HCT116 (cell line): ENCODE data around the gene RBL1. TPM values are rescaled to one million over a fixed set of nuclear protein-coding genes. Genes with fewer than 3 reads are reported as not detected.
"Not testable (repeated sequence)": the region's sequence is repeated elsewhere in the genome, so short reads cannot be mapped to it uniquely, and the experiment has no call there.

Experiments used
- ATAC-seq: fragments of 200-7000 bp; cut with Tn5 transposase; 2 replicates; pipeline ENCODE4 v1.9.1; 2020; ENCODE audit warnings: mild to moderate bottlenecking, moderate library complexity
- BruUV-seq: library from RNA; stranded (reverse); fragments of 400-500 nt; replicated peaks from 2 replicates; lab custom pipeline; 2021; lab: Mats Ljungman, UMichigan
- CTCF ChIA-PET: fragments of 300-600 bp; sonication (Branson Sonifier 250); formaldehyde crosslinking; loops from one replicate; lab custom pipeline; 2021; ENCODE audit warnings: antibody characterized with exemption; lab: Charles Lee
- POLR2A ChIA-PET: fragments of 300-600, 350-600 bp; sonication (Branson Sonifier 250); formaldehyde crosslinking; loops from one replicate; lab custom pipeline; 2021; ENCODE audit warnings: antibody characterized with exemption; lab: Charles Lee
- RAD21 ChIA-PET, 2 experiments: fragments of 300-600 bp; sonication (Branson Sonifier 250); formaldehyde crosslinking; loops; one replicate each; lab custom pipeline; 2023; ENCODE audit warnings: low total read pairs in 2 of 2; ENCODE audit not compliant: uncharacterized antibody in 2 of 2, unreplicated experiment in 2 of 2, low non-redundant PET in 1 of 2; lab: Charles Lee
- DNase-seq: peaks from one replicate; pipeline ENCODE4 v3.0.0-alpha.2; 2010; ENCODE audit warnings: low read depth, low spot score
- H2AFZ ChIP-seq: fragments of 200-600 bp; shearing (Covaris generic), sonication (generic); 2 replicates; pipeline ENCODE4 v1.6.1; 2017; ENCODE audit warnings: low read depth, mixed run types, mixed read lengths, antibody characterized with exemption, low read length; ENCODE audit not compliant: poor library complexity, severe bottlenecking
- H3K27ac ChIP-seq: 2 replicates; pipeline ENCODE4 v1.5.1; 2012; ENCODE audit warnings: low read depth, low read length
- H3K27me3 ChIP-seq: fragments of 200-600 bp; sonication (generic); 2 replicates; pipeline ENCODE4 v1.6.1; 2016; ENCODE audit warnings: mixed run types, low read length, mixed read lengths; ENCODE audit not compliant: insufficient read depth
- H3K36me3 ChIP-seq, 2 experiments: fragments of 200-500 bp in 1 of 2; fragments of 200-600 bp in 1 of 2; sonication (Bioruptor generic) in 1 of 2; sonication (generic) in 1 of 2; 2 replicates each; pipeline versions ENCODE4 v1.5.1 to v1.6.1; 2014 to 2016; ENCODE audit warnings: low read length in 2 of 2, inconsistent platforms in 1 of 2, mixed read lengths in 1 of 2, mixed run types in 1 of 2; ENCODE audit not compliant: insufficient read depth in 2 of 2, control insufficient read depth in 1 of 2
- H3K4me1 ChIP-seq, 2 experiments: fragments of 200-600 bp in 1 of 2; sonication (generic) in 1 of 2; 2 replicates each; pipeline versions ENCODE4 v1.5.1 to v1.6.1; 2012 to 2017; ENCODE audit warnings: low read length in 2 of 2, inconsistent platforms in 1 of 2, mild to moderate bottlenecking in 1 of 2, mixed read lengths in 1 of 2, mixed run types in 1 of 2, moderate library complexity in 1 of 2; ENCODE audit not compliant: insufficient read depth in 2 of 2, control insufficient read depth in 1 of 2
- H3K4me2 ChIP-seq: fragments of 200-600 bp; sonication (generic); 2 replicates; pipeline ENCODE4 v1.6.1; 2017; ENCODE audit warnings: mixed run types, low read length, mixed read lengths
- H3K4me3 ChIP-seq, 2 experiments: fragments of 200-600 bp in 1 of 2; sonication (generic) in 1 of 2; replicated peaks in 1 of 2; 2 replicates each; pipeline ENCODE4 v1.5.1; 2011 to 2016; ENCODE audit warnings: low read length in 2 of 2, control low read depth in 1 of 2, low read depth in 1 of 2, mild to moderate bottlenecking in 1 of 2, mixed read lengths in 1 of 2, mixed run types in 1 of 2
- H3K79me2 ChIP-seq: fragments of 200-600 bp; sonication (generic); 2 replicates; pipeline ENCODE4 v1.6.1; 2017; ENCODE audit warnings: mild to moderate bottlenecking, mixed run types, low read length, moderate library complexity, mixed read lengths; ENCODE audit not compliant: insufficient read depth
- H3K9ac ChIP-seq: fragments of 200-600 bp; sonication (generic); 2 replicates; pipeline ENCODE4 v1.6.1; 2016; ENCODE audit warnings: low read length, mixed read lengths
- H3K9me2 ChIP-seq: fragments of 200-600 bp; sonication (generic), shearing (Covaris generic); 2 replicates; pipeline ENCODE4 v1.6.1; 2017; ENCODE audit warnings: mixed run types, mild to moderate bottlenecking, moderate library complexity; ENCODE audit not compliant: insufficient read depth
- H3K9me3 ChIP-seq, 2 experiments: fragments of 200-500 bp in 1 of 2; fragments of 200-600 bp in 1 of 2; sonication (Bioruptor generic) in 1 of 2; sonication (generic) in 1 of 2; 2 replicates each; pipeline ENCODE4 v1.6.1; 2014 to 2017; ENCODE audit warnings: low read length in 2 of 2, mixed read lengths in 2 of 2, inconsistent platforms in 1 of 2, low read depth in 1 of 2, mild to moderate bottlenecking in 1 of 2, mixed run types in 1 of 2, moderate library complexity in 1 of 2; ENCODE audit not compliant: control insufficient read depth in 1 of 2, insufficient read depth in 1 of 2
- H4K20me1 ChIP-seq: fragments of 200-600 bp; sonication (generic), shearing (Covaris generic); 2 replicates; pipeline ENCODE4 v1.6.1; 2017; ENCODE audit warnings: mixed run types, mild to moderate bottlenecking, moderate library complexity; ENCODE audit not compliant: insufficient read depth
- CTCF ChIP-seq, 3 experiments: fragments of 200-600 bp in 1 of 3; sonication (generic) in 1 of 3; IDR thresholded peaks in 2 of 3; conservative IDR thresholded peaks in 1 of 3; 2 replicates each; pipeline ENCODE4 v1.5.1; 2012 to 2017; ENCODE audit warnings: low read depth in 2 of 3, low read length in 2 of 3, antibody characterized with exemption in 1 of 3, borderline replicate concordance in 1 of 3, control low read depth in 1 of 3, mild to moderate bottlenecking in 1 of 3, mixed read lengths in 1 of 3, mixed run types in 1 of 3, moderate library complexity in 1 of 3; ENCODE audit not compliant: insufficient read depth in 1 of 3
- EZH2phosphoT487 ChIP-seq: fragments of 200-600 bp; IDR thresholded peaks from 2 replicates; pipeline ENCODE4 v1.6.1; 2018; ENCODE audit warnings: antibody characterized with exemption, borderline replicate concordance
- MAX ChIP-seq: IDR thresholded peaks from 2 replicates; pipeline ENCODE4 v1.6.1; 2012
- SP1 ChIP-seq: IDR thresholded peaks from 2 replicates; pipeline ENCODE4 v1.6.1; 2012; ENCODE audit warnings: low read depth
- intact Hi-C: fragments of 100-400 bp; cut with micrococcal nuclease; formaldehyde crosslinking; loops from 2 replicates; pipeline ENCODE4 v1.10.0; 2022
- total RNA-seq: library from RNA; stranded (reverse); gene quantifications from one replicate; pipeline ENCODE4 v1.2.1, GENCODE V29; 2021; ENCODE audit not compliant: unreplicated experiment

The RBL1 gene
- total RNA-seq, 1 experiment from 2014 or later, result 16.9 TPM

- Histone ChIP-seq H3K4me1 (no peaks in the 10 kb centered on the region), H3K9me2 (no peaks in the 10 kb centered on the region), H3K9ac (no peak overlapping the region), H3K4me2 (no peak overlapping the region), H3K36me3 (peaks cover 0 to 11% of the 10 kb centered on the region in 2 experiments; a peak in 1 of 4 replicates), H3K27me3 (no peaks in the 10 kb centered on the region), H3K9me3 (no peaks in the 10 kb centered on the region), H3K79me2 (no peaks in the 10 kb centered on the region), H3K4me3 (no peak overlapping the region), H4K20me1 (no peaks in the 10 kb centered on the region), H3K27ac (no peak overlapping the region), H2AFZ (no peak overlapping the region)
- CTCF ChIA-PET, result no interaction called here
- POLR2A ChIA-PET, result no interaction called here
- no peak for ATAC-seq
- intact Hi-C loops, result no loop called here
- BruUV-seq, result no TSS peak
- RAD21 ChIA-PET, result no interaction called here
- DNase-seq, result no peak
- TF ChIP-seq EZH2phosphoT487 (no peak), CTCF (IDR thresholded peaks at IDR 0.05 in 2 of 3, conservative IDR thresholded peaks at IDR 0.05 in 1 of 3; ENCODE audit: borderline replicate concordance in 1 of 3, insufficient read depth in 1 of 3, low read depth in 2 of 3, low read length in 2 of 3) (no peak), SP1 (no peak), MAX (no peak)
Observed at GRCh38 chr20:36997121-36997520, 98.7 kb downstream of the RBL1 start.

- H3K36me3 ChIP-seq, result peaks cover 0 to 11% of the 10 kb centered on the region in 2 experiments; a peak in 1 of 4 replicates
- RAD21 ChIA-PET, DNase-seq, H3K9me2 ChIP-seq, POLR2A ChIA-PET, BruUV-seq, intact Hi-C loops, CTCF ChIA-PET, H2AFZ ChIP-seq, H3K79me2 ChIP-seq, H3K9me3 ChIP-seq, ATAC-seq, H3K27me3 ChIP-seq, H3K4me2 ChIP-seq, H4K20me1 ChIP-seq, H3K9ac ChIP-seq, H3K4me3 ChIP-seq, H3K27ac ChIP-seq, H3K4me1 ChIP-seq: not testable (repeated sequence)
Observed at GRCh38 chr20:36994221-36994620, 101.6 kb downstream of the RBL1 start.
